Mesenchymal stem cell (in vitro differentiated cells and primary cell): ENCODE results near the gene FSD1.

Experiments used
- DNase-seq: peaks from one replicate; pipeline ENCODE4 v3.0.0-alpha.2; 2013
- H2AFZ ChIP-seq: one replicate; pipeline ENCODE4 v1.6.1; 2013; ENCODE audit warnings: low read depth, mild to moderate bottlenecking, control low read depth, inconsistent platforms, low read length, moderate library complexity
- H2AK5ac ChIP-seq: 2 replicates; pipeline ENCODE4 v1.6.1; 2013; ENCODE audit warnings: low read length, moderate library complexity, mild to moderate bottlenecking, inconsistent platforms; ENCODE audit not compliant: severe bottlenecking
- H2BK120ac ChIP-seq: one replicate; pipeline ENCODE4 v1.6.1; 2013; ENCODE audit warnings: low read depth, mild to moderate bottlenecking, inconsistent platforms, low read length, moderate library complexity
- H2BK12ac ChIP-seq, 2 experiments: one replicate each; pipeline ENCODE4 v1.6.1; 2013; ENCODE audit warnings: inconsistent platforms in 2 of 2, low read length in 2 of 2, mild to moderate bottlenecking in 2 of 2, moderate library complexity in 2 of 2, control low read depth in 1 of 2
- H2BK15ac ChIP-seq: one replicate; pipeline ENCODE4 v1.6.1; 2013; ENCODE audit warnings: mild to moderate bottlenecking, low read depth, inconsistent platforms; ENCODE audit not compliant: poor library complexity, severe bottlenecking
- H2BK5ac ChIP-seq: 2 replicates; pipeline ENCODE4 v1.6.1; 2013; ENCODE audit warnings: low read depth, mild to moderate bottlenecking, low read length, control low read depth, inconsistent platforms; ENCODE audit not compliant: poor library complexity, severe bottlenecking
- H3K14ac ChIP-seq, 2 experiments: one replicate each; pipeline ENCODE4 v1.6.1; 2013; ENCODE audit warnings: inconsistent platforms in 2 of 2, low read length in 2 of 2, control low read depth in 1 of 2, mild to moderate bottlenecking in 1 of 2, moderate library complexity in 1 of 2
- H3K18ac ChIP-seq, 2 experiments: one replicate each; pipeline ENCODE4 v1.6.1; 2013; ENCODE audit warnings: inconsistent platforms in 2 of 2, low read length in 2 of 2, control low read depth in 1 of 2, low read depth in 1 of 2, mild to moderate bottlenecking in 1 of 2
- H3K23ac ChIP-seq, 2 experiments: one replicate each; pipeline ENCODE4 v1.6.1; 2013; ENCODE audit warnings: inconsistent platforms in 2 of 2, low read length in 2 of 2, mild to moderate bottlenecking in 2 of 2, moderate library complexity in 2 of 2, control low read depth in 1 of 2
- H3K27ac ChIP-seq: 2 replicates; pipeline ENCODE4 v1.5.1; 2013; ENCODE audit warnings: mild to moderate bottlenecking, moderate library complexity, low read length, control low read depth, inconsistent platforms; ENCODE audit not compliant: poor library complexity, severe bottlenecking
- H3K27me3 ChIP-seq, 2 experiments: 2 replicates each; pipeline versions ENCODE4 v1.6.1 to v1.7.0; 2013; ENCODE audit warnings: low read length in 2 of 2, mild to moderate bottlenecking in 2 of 2, moderate library complexity in 2 of 2, control low read depth in 1 of 2, inconsistent platforms in 1 of 2; ENCODE audit not compliant: control insufficient read depth in 1 of 2, insufficient read depth in 1 of 2
- H3K36me3 ChIP-seq, 2 experiments: 2 replicates each; pipeline versions ENCODE4 v1.6.1 to v1.7.0; 2013; ENCODE audit warnings: low read length in 2 of 2, control low read depth in 1 of 2, inconsistent platforms in 1 of 2, low read depth in 1 of 2, mild to moderate bottlenecking in 1 of 2; ENCODE audit not compliant: insufficient read depth in 2 of 2, control insufficient read depth in 1 of 2
- H3K4ac ChIP-seq, 2 experiments: one replicate each; pipeline ENCODE4 v1.6.1; 2013; ENCODE audit warnings: inconsistent platforms in 2 of 2, low read length in 2 of 2, mild to moderate bottlenecking in 2 of 2, moderate library complexity in 2 of 2, control low read depth in 1 of 2, low read depth in 1 of 2
- H3K4me1 ChIP-seq: 2 replicates; pipeline ENCODE4 v1.6.1; 2013; ENCODE audit warnings: low read depth, low read length, control low read depth; ENCODE audit not compliant: control insufficient read depth, insufficient read depth
- H3K4me2 ChIP-seq: 2 replicates; pipeline ENCODE4 v1.6.1; 2013; ENCODE audit warnings: low read length, mild to moderate bottlenecking, inconsistent platforms; ENCODE audit not compliant: poor library complexity, severe bottlenecking
- H3K4me3 ChIP-seq, 2 experiments: 2 replicates each; pipeline versions ENCODE4 v1.5.1 to v1.7.0; 2013; ENCODE audit warnings: low read length in 2 of 2, mild to moderate bottlenecking in 2 of 2, control low read depth in 1 of 2, low read depth in 1 of 2; ENCODE audit not compliant: insufficient read depth in 1 of 2
- H3K79me1 ChIP-seq: replicated peaks from 2 replicates; pipeline ENCODE4 v1.6.1; 2013; ENCODE audit warnings: mild to moderate bottlenecking, control low read depth, low read length, inconsistent platforms; ENCODE audit not compliant: poor library complexity, severe bottlenecking
- H3K9ac ChIP-seq: 2 replicates; pipeline ENCODE4 v1.7.0; 2013; ENCODE audit warnings: mild to moderate bottlenecking, low read length, moderate library complexity
- H3K9me3 ChIP-seq: 2 replicates; pipeline ENCODE4 v1.7.0; 2013; ENCODE audit warnings: mild to moderate bottlenecking, low read length; ENCODE audit not compliant: control insufficient read depth
- H4K8ac ChIP-seq: one replicate; pipeline ENCODE4 v1.6.1; 2013; ENCODE audit warnings: inconsistent platforms, mild to moderate bottlenecking, low read length, moderate library complexity
- H4K91ac ChIP-seq: one replicate; pipeline ENCODE4 v1.6.1; 2013; ENCODE audit warnings: mild to moderate bottlenecking, low read length, inconsistent platforms
- WGBS: methylation state at CpG from one replicate; pipeline ENCODE4 v1.1.7; 2013; ENCODE audit warnings: mixed read lengths; 5-methylcytosine and 5-hydroxymethylcytosine counted together

The FSD1 gene

GRCh38 chr19:4369888-4370260 is 65.5 kb downstream of the FSD1 start:
- H2BK120ac ChIP-seq, result no peak overlapping the region
- H4K8ac ChIP-seq, result no peak overlapping the region
- WGBS, result 61% methylated on average over 21 of the region's 21 CpGs
- peak overlapping the region; percentile 6 for H4K91ac ChIP-seq
- H3K9me3 ChIP-seq, result no peaks in the 10 kb centered on the region
- H3K27me3 ChIP-seq, result no peaks in the 10 kb centered on the region
- peak overlapping the region; percentile 76 for H3K27ac ChIP-seq
- H2AFZ ChIP-seq, result no peak overlapping the region
- peak overlapping the region; percentile 98 for H2AK5ac ChIP-seq
- H3K18ac ChIP-seq, result peak overlapping the region in 1 of 2 experiments; percentile 28
- H3K4me1 ChIP-seq, result peaks cover 80% of the 10 kb centered on the region
- peak overlapping the region in 1 of 2 experiments; percentile 42 for H2BK12ac ChIP-seq
- peaks cover 34 to 67% of the 10 kb centered on the region in 2 experiments for H3K36me3 ChIP-seq
- H3K9ac ChIP-seq, result peak overlapping the region; percentile 81
- H2BK15ac ChIP-seq, result no peak overlapping the region
- no peak overlapping the region for H3K23ac ChIP-seq
- H3K4ac ChIP-seq, result peak overlapping the region in 1 of 2 experiments; percentile 20
- H3K4me3 ChIP-seq, result peak overlapping the region in 1 of 2 experiments; percentile 62
- peak; percentile 42 for DNase-seq
- peak overlapping the region in 1 of 2 experiments; percentile 18 for H3K14ac ChIP-seq
- H3K4me2 ChIP-seq, result no peak overlapping the region
- peak overlapping the region; percentile 45 for H2BK5ac ChIP-seq
- H3K79me1 ChIP-seq, result peaks cover 47% of the 10 kb centered on the region

GRCh38 chr19:4370418-4371041 is 66.1 kb downstream of the FSD1 start:
- H3K27ac ChIP-seq, result peak overlapping the region; percentile 53
- no peak overlapping the region for H2BK120ac ChIP-seq
- H4K91ac ChIP-seq, result no peak overlapping the region
- peaks cover 41% of the 10 kb centered on the region for H3K79me1 ChIP-seq
- no peak overlapping the region for H3K14ac ChIP-seq
- H4K8ac ChIP-seq, result peak overlapping the region; percentile 19
- H3K9me3 ChIP-seq, result no peaks in the 10 kb centered on the region
- H3K4me2 ChIP-seq, result no peak overlapping the region
- H3K36me3 ChIP-seq, result peaks cover 28 to 61% of the 10 kb centered on the region in 2 experiments
- H2BK12ac ChIP-seq, result no peak overlapping the region
- DNase-seq, result no peak
- H2BK15ac ChIP-seq, result no peak overlapping the region
- H3K4me3 ChIP-seq, result no peak overlapping the region
- no peak overlapping the region for H3K23ac ChIP-seq
- H3K9ac ChIP-seq, result peak overlapping the region; percentile 81
- no peak overlapping the region for H3K18ac ChIP-seq
- H2AK5ac ChIP-seq, result peak overlapping the region; percentile 77
- no peak overlapping the region for H2AFZ ChIP-seq
- no peak overlapping the region for H2BK5ac ChIP-seq
- H3K4ac ChIP-seq, result no peak overlapping the region
- H3K27me3 ChIP-seq, result no peaks in the 10 kb centered on the region
- 95% methylated on average over 15 of the region's 15 CpGs for WGBS
- peaks cover 81% of the 10 kb centered on the region for H3K4me1 ChIP-seq

GRCh38 chr19:4371247-4372164 is 67.1 kb downstream of the FSD1 start:
- H2BK12ac ChIP-seq, result no peak overlapping the region
- no peaks in the 10 kb centered on the region for H3K9me3 ChIP-seq
- no peak overlapping the region for H2BK5ac ChIP-seq
- no peak overlapping the region for H2AFZ ChIP-seq
- DNase-seq, result no peak
- peaks cover 19 to 51% of the 10 kb centered on the region in 2 experiments for H3K36me3 ChIP-seq
- peak overlapping the region; percentile 63 for H3K27ac ChIP-seq
- no peak overlapping the region for H3K14ac ChIP-seq
- WGBS, result 94% methylated on average over 31 of the region's 31 CpGs
- H3K4me1 ChIP-seq, result peaks cover 89% of the 10 kb centered on the region
- no peak overlapping the region for H3K23ac ChIP-seq
- peak overlapping the region; percentile 9 for H4K91ac ChIP-seq
- peak overlapping the region; percentile 81 for H3K9ac ChIP-seq
- no peak overlapping the region for H3K4ac ChIP-seq
- no peak overlapping the region for H3K18ac ChIP-seq
- H3K4me2 ChIP-seq, result no peak overlapping the region
- H2BK15ac ChIP-seq, result no peak overlapping the region
- H3K79me1 ChIP-seq, result peaks cover 32% of the 10 kb centered on the region
- no peak overlapping the region for H4K8ac ChIP-seq
- no peaks in the 10 kb centered on the region for H3K27me3 ChIP-seq
- no peak overlapping the region for H2BK120ac ChIP-seq
- no peak overlapping the region for H3K4me3 ChIP-seq
- H2AK5ac ChIP-seq, result peak overlapping the region; percentile 55
